Uterus (tissue), 4 donors: ENCODE data around the gene FBH1. TPM values are rescaled to one million over a fixed set of nuclear protein-coding genes. Genes with fewer than 3 reads are reported as not detected.
"Not testable (repeated sequence)": the region's sequence is repeated elsewhere in the genome, so short reads cannot be mapped to it uniquely, and the experiment has no call there.

Experiments used
- DNase-seq, 2 donors: peaks; one replicate each; pipeline ENCODE4 v3.0.0-alpha.2; 2019 to 2020
- H3K27ac ChIP-seq, 2 donors: fragments of 200-600 bp; sonication (generic); 1 replicate in 1 of 2; 2 replicates in 1 of 2; pipeline ENCODE4 v1.5.1; 2016 to 2018
- H3K27me3 ChIP-seq, 2 donors: fragments of 200-600 bp; sonication (generic); one replicate each; pipeline ENCODE4 v1.5.1; 2018 to 2019; ENCODE audit warnings: control low read depth in 1 of 2
- H3K36me3 ChIP-seq, 2 donors: fragments of 200-600 bp; sonication (generic); one replicate each; pipeline ENCODE4 v1.5.1; 2019; ENCODE audit warnings: control low read depth in 1 of 2
- H3K4me1 ChIP-seq, 2 donors: fragments of 200-600 bp; sonication (generic); one replicate each; pipeline ENCODE4 v1.5.1; 2018 to 2019; ENCODE audit warnings: control low read depth in 1 of 2
- H3K4me3 ChIP-seq, 2 donors: fragments of 200-600 bp; sonication (generic); 1 replicate in 1 of 2; 2 replicates in 1 of 2; pipeline ENCODE4 v1.5.1; 2018 to 2019; ENCODE audit warnings: mild to moderate bottlenecking in 1 of 2
- H3K9me3 ChIP-seq, 2 donors: fragments of 200-600 bp; sonication (generic); one replicate each; pipeline ENCODE4 v1.5.1; 2019; ENCODE audit warnings: control low read depth in 1 of 2
- CTCF ChIP-seq, 4 experiments: fragments of 200-600 bp in 2 of 4; fragments of 450-650 bp in 2 of 4; sonication (generic) in 2 of 4; IDR thresholded peaks; one replicate each; pipeline ENCODE4 v1.5.1; 2016 to 2019; ENCODE audit warnings: antibody characterized with exemption in 4 of 4, mild to moderate bottlenecking in 2 of 4, moderate library complexity in 1 of 4
- POLR2A ChIP-seq, 2 donors: fragments of 450-650 bp; IDR thresholded peaks; one replicate each; pipeline ENCODE4 v1.6.1; 2016; ENCODE audit warnings: antibody characterized with exemption in 2 of 2, mild to moderate bottlenecking in 1 of 2, moderate library complexity in 1 of 2
- intact Hi-C: fragments of 100-400 bp; cut with DNase I; formaldehyde crosslinking; loops from one replicate; pipeline ENCODE4 v1.15.1; 2023; ENCODE audit warnings: low total_unique reads
- total RNA-seq, 4 donors: library from RNA; depleted of rRNA in 3 of 4; stranded (reverse); fragments of >200 nt in 3 of 4; gene quantifications; one replicate each; pipeline versions ENCODE4 v1.1.0 to v1.2.4, GENCODE V29; 2014 to 2023
- donor health status: DM: yes; HTN: yes; CAD: no.

FBH1 gene
- total RNA-seq, 4 donors from 2014 or later = 55.0 to 119 (median 85.8) TPM

DNA sequence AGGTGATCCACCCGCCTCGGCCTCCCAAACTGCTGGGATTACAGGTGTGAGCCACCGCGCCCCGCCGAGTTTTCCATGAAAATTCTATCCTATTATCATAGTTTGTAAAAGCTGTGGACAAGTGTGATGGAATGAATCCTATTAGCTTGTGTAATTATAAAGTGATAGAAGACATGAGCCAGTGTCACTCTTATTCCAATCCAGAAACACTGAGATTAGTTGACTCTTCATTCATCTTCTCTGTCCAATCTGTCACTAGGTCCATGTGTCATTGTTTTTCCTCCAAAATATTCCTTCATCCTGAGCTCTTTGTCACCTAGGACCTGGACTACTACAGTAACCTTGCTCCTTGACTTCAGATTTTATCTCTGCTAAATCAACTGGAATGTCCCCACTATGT lies 13.5 kb downstream of the FBH1 start:
- DNase-seq = no peak
- Histone ChIP-seq H3K27me3 (no peaks in the 10 kb centered on the region), H3K36me3 (no peaks in the 10 kb centered on the region), H3K4me1 (no peaks in the 10 kb centered on the region), H3K4me3 (no peak overlapping the region), H3K9me3 (no peaks in the 10 kb centered on the region), H3K27ac (no peak overlapping the region)
- TF ChIP-seq POLR2A (IDR thresholded peaks at IDR 0.05) (no peak), CTCF (IDR thresholded peaks at IDR 0.05) (no peak)
- intact Hi-C loops = no loop called here

DNA sequence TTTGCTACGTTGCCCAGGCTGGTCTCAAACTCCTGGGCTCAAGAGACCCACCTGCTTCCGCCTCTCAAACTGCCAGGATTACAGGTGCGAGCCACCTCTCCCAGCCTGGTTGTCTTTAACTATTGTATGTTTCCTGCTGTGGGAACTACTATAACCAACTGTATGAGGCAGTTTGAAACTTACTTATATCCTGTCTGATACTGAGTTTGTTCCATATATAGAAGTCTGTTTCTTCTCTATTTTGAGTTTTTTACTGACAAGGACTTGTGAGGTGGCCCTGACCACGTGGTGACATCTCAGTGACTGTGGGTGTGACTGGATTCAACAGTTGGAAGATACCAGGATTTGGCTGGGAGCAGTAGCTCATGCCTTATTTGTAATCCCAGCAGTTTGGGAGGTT lies 14.2 kb downstream of the FBH1 start:
- no peak for DNase-seq
- no peak overlapping the region for H3K27ac ChIP-seq
- H3K27me3 ChIP-seq = no peaks in the 10 kb centered on the region
- H3K4me3 ChIP-seq = no peak overlapping the region
- no peaks in the 10 kb centered on the region for H3K36me3 ChIP-seq
- no peaks in the 10 kb centered on the region for H3K4me1 ChIP-seq
- no peaks in the 10 kb centered on the region for H3K9me3 ChIP-seq
- intact Hi-C loops = no loop called here
- no peak for TF ChIP-seq CTCF (IDR thresholded peaks at IDR 0.05)
- no peak for TF ChIP-seq POLR2A (IDR thresholded peaks at IDR 0.05)

GRCh38 chr10:5905854-5906507 lies 15.9 kb downstream of the FBH1 start:
- TF ChIP-seq CTCF (IDR thresholded peaks at IDR 0.05) = peak in 1 of 4 experiments; percentile 3
- no peak for TF ChIP-seq POLR2A (IDR thresholded peaks at IDR 0.05)
- no peak overlapping the region for H3K27ac ChIP-seq
- H3K36me3 ChIP-seq = no peaks in the 10 kb centered on the region
- no peaks in the 10 kb centered on the region for H3K4me1 ChIP-seq
- no peaks in the 10 kb centered on the region for H3K27me3 ChIP-seq
- no peak overlapping the region for H3K4me3 ChIP-seq
- no peak for DNase-seq
- H3K9me3 ChIP-seq = no peaks in the 10 kb centered on the region
- intact Hi-C loops = no loop called here

- intact Hi-C loops = no loop called here
These were observed 16.6 kb downstream of the FBH1 start for GRCh38 chr10:5906651-5907050.

GRCh38 chr10:5908676-5909075 lies 18.6 kb downstream of the FBH1 start:
- H3K27me3 ChIP-seq, H3K4me3 ChIP-seq, H3K9me3 ChIP-seq, H3K27ac ChIP-seq, DNase-seq, H3K4me1 ChIP-seq, H3K36me3 ChIP-seq, intact Hi-C loops: not testable (repeated sequence)

More at GRCh38 chr10:5906651-5907050, 16.6 kb downstream of the FBH1 start:
- H3K4me1 ChIP-seq = no peaks in the 10 kb centered on the region
- TF ChIP-seq POLR2A (IDR thresholded peaks at IDR 0.05) (no peak), CTCF (IDR thresholded peaks at IDR 0.05) (no peak)
- no peak for DNase-seq
- no peak overlapping the region for H3K4me3 ChIP-seq
- H3K9me3 ChIP-seq = no peaks in the 10 kb centered on the region
- no peaks in the 10 kb centered on the region for H3K27me3 ChIP-seq
- no peaks in the 10 kb centered on the region for H3K36me3 ChIP-seq
- no peak overlapping the region for H3K27ac ChIP-seq
